ENCODE data around the gene DIAPH3. TPM values are rescaled to one million over a fixed set of nuclear protein-coding genes. Genes with fewer than 3 reads are reported as not detected.
A peak's percentile ranks its signal among the peaks of the same experiment; 100 is the strongest.

Gene DIAPH3
- polyA plus RNA-seq, 1 donor from 2014 or later: 0.37 TPM

DNA sequence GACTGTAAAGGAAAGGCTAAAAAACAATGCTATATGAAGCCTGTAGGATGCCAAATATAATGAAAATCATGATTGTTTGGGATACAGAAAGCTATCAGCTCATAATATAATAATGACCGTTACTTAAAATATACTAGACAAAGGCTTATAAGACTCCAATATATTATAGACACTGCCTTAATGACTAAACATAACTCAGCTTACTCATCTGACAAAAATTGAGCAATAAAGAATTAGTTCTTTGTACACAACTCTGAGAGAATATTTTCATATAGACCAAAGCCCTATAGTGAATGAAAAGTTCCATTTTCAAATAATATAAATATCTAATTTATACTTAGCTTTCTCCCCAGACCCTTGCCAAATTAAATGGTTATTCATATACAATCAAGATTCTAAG, 283.3 kb downstream of the DIAPH3 start:
- no peaks in the 10 kb centered on the region for H3K79me2 ChIP-seq (replicated peaks; ENCODE audit: insufficient read depth, low read length)
- no peak overlapping the region for H3K4me2 ChIP-seq (ENCODE audit: low read length)
- TF ChIP-seq EZH2 (IDR thresholded peaks at IDR 0.05; ENCODE audit: borderline replicate concordance, insufficient read depth, low read length, poor library complexity, severe bottlenecking) (no peak), MXI1 (conservative IDR thresholded peaks at IDR 0.05; ENCODE audit: poor library complexity, severe bottlenecking) (no peak), SMC3 (conservative IDR thresholded peaks at IDR 0.05; ENCODE audit: poor library complexity) (no peak), RAD21 (conservative IDR thresholded peaks at IDR 0.05) (no peak), POLR2AphosphoS5 (IDR thresholded peaks at IDR 0.05) (no peak), TAF1 (IDR thresholded peaks at IDR 0.05; ENCODE audit: low read depth) (no peak), EP300 (conservative IDR thresholded peaks at IDR 0.05; ENCODE audit: poor library complexity, severe bottlenecking) (no peak)
- TF ChIP-seq, protein P1, sequence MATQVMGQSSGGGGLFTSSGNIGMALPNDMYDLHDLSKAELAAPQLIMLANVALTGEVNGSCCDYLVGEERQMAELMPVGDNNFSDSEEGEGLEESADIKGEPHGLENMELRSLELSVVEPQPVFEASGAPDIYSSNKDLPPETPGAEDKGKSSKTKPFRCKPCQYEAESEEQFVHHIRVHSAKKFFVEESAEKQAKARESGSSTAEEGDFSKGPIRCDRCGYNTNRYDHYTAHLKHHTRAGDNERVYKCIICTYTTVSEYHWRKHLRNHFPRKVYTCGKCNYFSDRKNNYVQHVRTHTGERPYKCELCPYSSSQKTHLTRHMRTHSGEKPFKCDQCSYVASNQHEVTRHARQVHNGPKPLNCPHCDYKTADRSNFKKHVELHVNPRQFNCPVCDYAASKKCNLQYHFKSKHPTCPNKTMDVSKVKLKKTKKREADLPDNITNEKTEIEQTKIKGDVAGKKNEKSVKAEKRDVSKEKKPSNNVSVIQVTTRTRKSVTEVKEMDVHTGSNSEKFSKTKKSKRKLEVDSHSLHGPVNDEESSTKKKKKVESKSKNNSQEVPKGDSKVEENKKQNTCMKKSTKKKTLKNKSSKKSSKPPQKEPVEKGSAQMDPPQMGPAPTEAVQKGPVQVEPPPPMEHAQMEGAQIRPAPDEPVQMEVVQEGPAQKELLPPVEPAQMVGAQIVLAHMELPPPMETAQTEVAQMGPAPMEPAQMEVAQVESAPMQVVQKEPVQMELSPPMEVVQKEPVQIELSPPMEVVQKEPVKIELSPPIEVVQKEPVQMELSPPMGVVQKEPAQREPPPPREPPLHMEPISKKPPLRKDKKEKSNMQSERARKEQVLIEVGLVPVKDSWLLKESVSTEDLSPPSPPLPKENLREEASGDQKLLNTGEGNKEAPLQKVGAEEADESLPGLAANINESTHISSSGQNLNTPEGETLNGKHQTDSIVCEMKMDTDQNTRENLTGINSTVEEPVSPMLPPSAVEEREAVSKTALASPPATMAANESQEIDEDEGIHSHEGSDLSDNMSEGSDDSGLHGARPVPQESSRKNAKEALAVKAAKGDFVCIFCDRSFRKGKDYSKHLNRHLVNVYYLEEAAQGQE (IDR thresholded peaks at IDR 0.05; ENCODE audit: borderline replicate concordance): no peak
- TF ChIP-seq, protein P2, sequence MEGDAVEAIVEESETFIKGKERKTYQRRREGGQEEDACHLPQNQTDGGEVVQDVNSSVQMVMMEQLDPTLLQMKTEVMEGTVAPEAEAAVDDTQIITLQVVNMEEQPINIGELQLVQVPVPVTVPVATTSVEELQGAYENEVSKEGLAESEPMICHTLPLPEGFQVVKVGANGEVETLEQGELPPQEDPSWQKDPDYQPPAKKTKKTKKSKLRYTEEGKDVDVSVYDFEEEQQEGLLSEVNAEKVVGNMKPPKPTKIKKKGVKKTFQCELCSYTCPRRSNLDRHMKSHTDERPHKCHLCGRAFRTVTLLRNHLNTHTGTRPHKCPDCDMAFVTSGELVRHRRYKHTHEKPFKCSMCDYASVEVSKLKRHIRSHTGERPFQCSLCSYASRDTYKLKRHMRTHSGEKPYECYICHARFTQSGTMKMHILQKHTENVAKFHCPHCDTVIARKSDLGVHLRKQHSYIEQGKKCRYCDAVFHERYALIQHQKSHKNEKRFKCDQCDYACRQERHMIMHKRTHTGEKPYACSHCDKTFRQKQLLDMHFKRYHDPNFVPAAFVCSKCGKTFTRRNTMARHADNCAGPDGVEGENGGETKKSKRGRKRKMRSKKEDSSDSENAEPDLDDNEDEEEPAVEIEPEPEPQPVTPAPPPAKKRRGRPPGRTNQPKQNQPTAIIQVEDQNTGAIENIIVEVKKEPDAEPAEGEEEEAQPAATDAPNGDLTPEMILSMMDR (IDR thresholded peaks at IDR 0.05; ENCODE audit: poor library complexity, severe bottlenecking): no peak
- H2AFZ ChIP-seq (ENCODE audit: low read depth, low read length): no peak overlapping the region
- no peak overlapping the region for H3K9ac ChIP-seq (ENCODE audit: low read length)
- no peaks in the 10 kb centered on the region for H3K36me3 ChIP-seq (ENCODE audit: insufficient read depth, low read length)
- no peaks in the 10 kb centered on the region for H3K9me3 ChIP-seq (ENCODE audit: low read length)
- H3K9me2 ChIP-seq (ENCODE audit: insufficient read depth, low read length): no peaks in the 10 kb centered on the region
- no peaks in the 10 kb centered on the region for H4K20me1 ChIP-seq (ENCODE audit: insufficient read depth)
- no peak overlapping the region for H3K4me3 ChIP-seq (ENCODE audit: low read length)
- H3K27me3 ChIP-seq (ENCODE audit: insufficient read depth, low read depth, low read length): no peaks in the 10 kb centered on the region
- H3K27ac ChIP-seq (ENCODE audit: low read length): no peak overlapping the region
- no peaks in the 10 kb centered on the region for H3F3A ChIP-seq (ENCODE audit: insufficient read depth, low read length, poor library complexity, severe bottlenecking)

DNA sequence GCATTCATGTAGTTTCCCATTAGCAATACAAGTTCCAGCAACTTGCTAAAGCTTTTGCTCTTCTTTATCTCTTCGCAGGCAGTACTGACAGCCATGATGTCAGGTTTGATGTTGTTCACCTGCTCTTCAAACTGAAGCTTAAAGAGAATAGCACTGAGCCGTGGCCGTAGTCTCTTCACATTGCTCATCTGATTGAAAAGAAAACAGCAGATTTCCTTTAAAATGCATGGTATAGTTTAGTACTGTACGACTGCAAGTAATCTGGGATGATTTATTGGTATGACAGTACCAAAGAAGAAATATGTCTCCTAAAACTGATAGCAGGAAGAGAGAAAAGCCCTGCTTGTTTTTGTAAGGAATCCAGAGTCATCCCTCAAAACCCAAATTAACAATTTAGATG, 284.4 kb downstream of the DIAPH3 start:
- Histone ChIP-seq H2AFZ (ENCODE audit: low read depth, low read length) (no peak overlapping the region), H3K4me2 (ENCODE audit: low read length) (no peak overlapping the region), H3K27me3 (ENCODE audit: insufficient read depth, low read depth, low read length) (no peaks in the 10 kb centered on the region), H3F3A (ENCODE audit: insufficient read depth, low read length, poor library complexity, severe bottlenecking) (no peaks in the 10 kb centered on the region), H3K9me2 (ENCODE audit: insufficient read depth, low read length) (no peaks in the 10 kb centered on the region), H3K36me3 (ENCODE audit: insufficient read depth, low read length) (no peaks in the 10 kb centered on the region), H3K27ac (ENCODE audit: low read length) (no peak overlapping the region), H3K79me2 (replicated peaks; ENCODE audit: insufficient read depth, low read length) (no peaks in the 10 kb centered on the region), H3K4me3 (ENCODE audit: low read length) (no peak overlapping the region), H3K9me3 (ENCODE audit: low read length) (no peaks in the 10 kb centered on the region), H4K20me1 (ENCODE audit: insufficient read depth) (no peaks in the 10 kb centered on the region), H3K9ac (ENCODE audit: low read length) (no peak overlapping the region)
- no peak for TF ChIP-seq MXI1 (conservative IDR thresholded peaks at IDR 0.05; ENCODE audit: poor library complexity, severe bottlenecking)
- TF ChIP-seq EP300 (conservative IDR thresholded peaks at IDR 0.05; ENCODE audit: poor library complexity, severe bottlenecking): peak; percentile 59

DNA sequence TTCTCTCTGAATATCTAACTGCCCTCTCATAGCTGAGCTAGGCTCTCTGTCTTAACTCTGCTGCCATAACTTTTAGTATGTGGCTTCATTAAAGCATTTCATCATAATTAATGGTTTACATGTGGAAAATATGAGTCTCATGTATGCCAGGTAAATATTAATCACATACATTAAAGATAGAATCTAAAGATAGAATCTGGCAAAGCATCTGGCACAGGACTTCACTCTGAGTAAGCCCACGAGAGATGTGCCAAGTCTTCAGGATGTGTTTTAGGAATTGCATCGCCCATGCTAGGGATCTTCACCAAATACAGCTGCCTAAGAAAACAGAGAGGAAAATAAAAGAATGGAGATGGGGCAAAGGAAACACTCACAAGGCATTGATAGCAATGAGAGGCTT, 285.8 kb downstream of the DIAPH3 start:
- Histone ChIP-seq H4K20me1 (ENCODE audit: insufficient read depth) (no peaks in the 10 kb centered on the region), H3K4me3 (ENCODE audit: low read length) (no peak overlapping the region), H3K9ac (ENCODE audit: low read length) (no peak overlapping the region), H3K4me2 (ENCODE audit: low read length) (no peak overlapping the region), H3K79me2 (replicated peaks; ENCODE audit: insufficient read depth, low read length) (no peaks in the 10 kb centered on the region), H3K27ac (ENCODE audit: low read length) (no peak overlapping the region), H3K9me2 (ENCODE audit: insufficient read depth, low read length) (no peaks in the 10 kb centered on the region), H3K36me3 (ENCODE audit: insufficient read depth, low read length) (no peaks in the 10 kb centered on the region), H2AFZ (ENCODE audit: low read depth, low read length) (no peak overlapping the region), H3K27me3 (ENCODE audit: insufficient read depth, low read depth, low read length) (no peaks in the 10 kb centered on the region), H3F3A (ENCODE audit: insufficient read depth, low read length, poor library complexity, severe bottlenecking) (no peaks in the 10 kb centered on the region), H3K9me3 (ENCODE audit: low read length) (no peaks in the 10 kb centered on the region)
- TF ChIP-seq EP300 (conservative IDR thresholded peaks at IDR 0.05; ENCODE audit: poor library complexity, severe bottlenecking) (no peak), MXI1 (conservative IDR thresholded peaks at IDR 0.05; ENCODE audit: poor library complexity, severe bottlenecking) (no peak), POLR2AphosphoS5 (IDR thresholded peaks at IDR 0.05) (no peak), TAF1 (IDR thresholded peaks at IDR 0.05; ENCODE audit: low read depth) (no peak), RAD21 (conservative IDR thresholded peaks at IDR 0.05) (no peak), EZH2 (IDR thresholded peaks at IDR 0.05; ENCODE audit: borderline replicate concordance, insufficient read depth, low read length, poor library complexity, severe bottlenecking) (no peak), SMC3 (conservative IDR thresholded peaks at IDR 0.05; ENCODE audit: poor library complexity) (no peak)
- TF ChIP-seq, protein P1 (IDR thresholded peaks at IDR 0.05; ENCODE audit: borderline replicate concordance): no peak
- TF ChIP-seq, protein P2 (IDR thresholded peaks at IDR 0.05; ENCODE audit: poor library complexity, severe bottlenecking): no peak
